H7 (cell line): ENCODE data around the gene PRR22. TPM values are rescaled to one million over a fixed set of nuclear protein-coding genes. Genes with fewer than 3 reads are reported as not detected.
"Not testable (repeated sequence)": the region's sequence is repeated elsewhere in the genome, so short reads cannot be mapped to it uniquely, and the experiment has no call there.

ENCODE experiments used
- DNase-seq: peaks from one replicate; pipeline ENCODE4 v3.0.0; 2012
- H3K27me3 ChIP-seq: 2 replicates; pipeline ENCODE4 v1.6.0; 2011; ENCODE audit warnings: mild to moderate bottlenecking, low read length; ENCODE audit not compliant: control insufficient read depth, insufficient read depth
- H3K36me3 ChIP-seq: replicated peaks from 2 replicates; pipeline ENCODE4 v1.5.1; 2011; ENCODE audit warnings: low read length; ENCODE audit not compliant: control insufficient read depth, insufficient read depth
- H3K4me3 ChIP-seq: 2 replicates; pipeline ENCODE4 v1.5.1; 2011; ENCODE audit warnings: low read depth, mild to moderate bottlenecking, control low read depth, low read length, moderate library complexity; ENCODE audit not compliant: insufficient read depth
- total RNA-seq: library from RNA; depleted of rRNA; stranded (reverse); fragments of >200 nt; shearing (Covaris generic); gene quantifications from 2 replicates; pipeline ENCODE4 v1.2.3, GENCODE V29; 2014

The PRR22 gene
- total RNA-seq, 1 experiment from 2014 or later, result 2.2 TPM

GRCh38 chr19:5772416-5772815, 12.1 kb downstream of the PRR22 start:
- Histone ChIP-seq H3K4me3 (no peak overlapping the region), H3K27me3 (no peaks in the 10 kb centered on the region), H3K36me3 (no peaks in the 10 kb centered on the region)
- peak; percentile 32 for DNase-seq

DNA sequence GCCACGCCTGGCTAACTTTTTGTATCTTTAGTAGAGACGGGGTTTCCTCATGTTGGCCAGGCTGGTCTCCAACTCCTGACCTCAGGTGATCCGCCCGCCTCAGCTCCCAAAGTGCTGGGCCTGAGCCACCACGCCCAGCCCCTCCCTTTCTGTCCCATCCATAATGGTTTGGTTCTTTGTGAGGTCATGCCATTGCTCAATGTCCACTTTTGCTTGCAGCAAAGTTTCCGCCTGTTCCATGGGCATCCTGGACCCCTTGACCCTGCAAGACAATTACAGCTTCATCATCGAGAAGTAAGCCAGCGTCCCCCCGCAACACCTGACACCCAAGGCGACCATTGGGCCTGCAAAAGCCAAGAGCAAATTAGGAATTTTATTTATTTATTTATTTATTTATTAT, 16.6 kb downstream of the PRR22 start:
- H3K36me3 ChIP-seq, result no peaks in the 10 kb centered on the region

DNA sequence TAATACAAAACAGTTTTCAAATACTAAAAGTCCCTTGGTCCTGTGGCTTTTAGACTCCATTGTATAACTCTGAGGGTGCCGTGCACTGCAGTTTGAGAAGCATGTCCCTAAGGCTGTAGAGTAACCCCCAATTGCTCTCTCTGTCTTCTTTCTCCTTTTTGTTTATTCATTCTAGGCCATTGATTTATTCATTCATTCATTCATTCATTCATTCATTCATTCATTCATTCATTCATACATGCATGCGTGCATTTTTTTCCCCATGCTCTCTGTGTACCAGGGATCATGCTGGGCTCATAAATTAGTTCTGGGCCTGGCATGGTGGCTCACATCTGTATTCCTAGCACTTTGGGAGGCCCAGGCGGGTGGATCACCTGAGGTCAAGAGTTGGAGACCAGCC, 19.3 kb downstream of the PRR22 start:
- DNase-seq, result no peak
- Histone ChIP-seq H3K4me3 (no peak overlapping the region), H3K27me3 (no peaks in the 10 kb centered on the region), H3K36me3 (no peaks in the 10 kb centered on the region)

More for the DNA sequence above, 16.6 kb downstream of the PRR22 start:
- H3K4me3 ChIP-seq, result no peak overlapping the region
- DNase-seq, result peak; percentile 18
- no peaks in the 10 kb centered on the region for H3K27me3 ChIP-seq

GRCh38 chr19:5762608-5763217, 21.8 kb downstream of the PRR22 start:
- H3K36me3 ChIP-seq, result no peaks in the 10 kb centered on the region
- H3K27me3 ChIP-seq, result no peaks in the 10 kb centered on the region
- DNase-seq, result no peak
- no peak overlapping the region for H3K4me3 ChIP-seq

- H3K27me3 ChIP-seq, result no peaks in the 10 kb centered on the region
- no peak overlapping the region for H3K4me3 ChIP-seq
- no peaks in the 10 kb centered on the region for H3K36me3 ChIP-seq
- DNase-seq, result no peak
These were observed 30.8 kb downstream of the PRR22 start for GRCh38 chr19:5753743-5754142.

GRCh38 chr19:5751709-5752108, 32.8 kb downstream of the PRR22 start:
- Histone ChIP-seq H3K27me3 (no peaks in the 10 kb centered on the region), H3K4me3 (no peak overlapping the region), H3K36me3 (no peaks in the 10 kb centered on the region)
- no peak for DNase-seq

DNA sequence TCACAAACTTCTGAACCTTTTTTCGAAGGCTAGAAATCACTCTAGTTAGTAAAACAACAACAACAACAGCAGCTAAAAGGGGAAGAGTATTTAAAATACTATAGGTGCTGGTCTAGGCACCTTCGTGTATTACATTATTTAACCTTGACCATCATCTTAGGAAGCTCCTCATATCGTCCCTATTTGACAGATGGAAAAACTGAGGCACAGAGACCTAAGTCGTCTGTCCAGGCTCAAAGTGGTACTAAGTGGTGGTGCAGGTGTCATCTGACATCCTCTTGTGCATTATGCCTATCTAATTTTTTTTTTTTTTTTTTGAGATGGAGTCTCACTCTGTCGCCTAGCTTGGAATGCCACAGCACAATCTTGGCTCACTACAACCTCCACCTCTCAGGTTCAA, 35.0 kb downstream of the PRR22 start:
- Histone ChIP-seq H3K4me3 (no peak overlapping the region), H3K36me3 (no peaks in the 10 kb centered on the region), H3K27me3 (no peaks in the 10 kb centered on the region)
- no peak for DNase-seq

GRCh38 chr19:5748920-5749319, 35.6 kb downstream of the PRR22 start:
- DNase-seq, H3K4me3 ChIP-seq, H3K36me3 ChIP-seq: not testable (repeated sequence)

DNA sequence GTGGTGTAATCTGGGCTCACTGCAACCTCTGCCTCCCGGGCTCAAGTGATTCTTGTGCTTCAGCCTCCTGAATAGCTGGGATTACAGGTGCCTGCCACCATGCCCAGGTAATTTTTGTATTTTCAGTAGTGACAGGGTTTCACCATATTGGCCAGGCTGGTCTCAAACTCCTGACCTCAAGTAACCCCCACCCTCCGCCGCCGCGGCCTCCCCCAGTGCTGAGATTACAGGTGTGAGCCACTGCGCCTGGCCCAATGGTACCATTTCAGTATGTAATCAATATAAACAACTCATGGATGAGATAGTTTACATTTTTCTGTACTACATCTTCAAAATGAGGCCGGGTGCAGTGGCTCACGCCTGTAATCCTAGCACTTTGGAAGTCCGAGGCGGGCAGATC, 39.5 kb downstream of the PRR22 start:
- not testable (repeated sequence) for H3K4me3 ChIP-seq, H3K27me3 ChIP-seq, DNase-seq, H3K36me3 ChIP-seq

More at GRCh38 chr19:5748920-5749319, 35.6 kb downstream of the PRR22 start:
- not testable (repeated sequence) for H3K27me3 ChIP-seq

GRCh38 chr19:5743630-5744029, 40.9 kb downstream of the PRR22 start:
- Histone ChIP-seq H3K4me3 (no peak overlapping the region), H3K36me3 (no peaks in the 10 kb centered on the region), H3K27me3 (no peaks in the 10 kb centered on the region)
- DNase-seq, result no peak

- no peak for DNase-seq
- Histone ChIP-seq H3K36me3 (no peaks in the 10 kb centered on the region), H3K27me3 (no peaks in the 10 kb centered on the region), H3K4me3 (no peak overlapping the region)
These were observed 42.5 kb downstream of the PRR22 start for GRCh38 chr19:5742051-5742450.

DNA sequence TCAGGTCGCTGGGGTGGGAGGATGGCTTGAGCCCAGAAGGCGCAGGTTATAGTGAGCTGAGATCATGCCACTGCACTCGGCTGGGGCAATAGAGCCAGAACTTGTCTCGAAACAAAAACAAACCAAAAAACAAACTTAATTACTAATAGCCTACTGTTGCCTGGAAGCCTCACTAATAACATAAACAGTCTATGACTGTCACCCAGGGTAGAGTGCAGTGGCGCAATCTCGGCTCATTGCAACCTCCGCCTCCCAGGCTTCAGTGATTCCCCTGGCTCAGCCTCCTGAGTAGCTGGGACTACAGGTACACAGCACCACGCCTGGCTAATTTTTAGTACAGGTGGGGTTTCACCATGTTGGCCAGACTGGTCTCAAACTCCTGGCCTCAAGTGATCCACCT, 46.1 kb downstream of the PRR22 start:
- Histone ChIP-seq H3K4me3 (no peak overlapping the region), H3K27me3 (no peaks in the 10 kb centered on the region), H3K36me3 (no peaks in the 10 kb centered on the region)
- DNase-seq, result no peak

DNA sequence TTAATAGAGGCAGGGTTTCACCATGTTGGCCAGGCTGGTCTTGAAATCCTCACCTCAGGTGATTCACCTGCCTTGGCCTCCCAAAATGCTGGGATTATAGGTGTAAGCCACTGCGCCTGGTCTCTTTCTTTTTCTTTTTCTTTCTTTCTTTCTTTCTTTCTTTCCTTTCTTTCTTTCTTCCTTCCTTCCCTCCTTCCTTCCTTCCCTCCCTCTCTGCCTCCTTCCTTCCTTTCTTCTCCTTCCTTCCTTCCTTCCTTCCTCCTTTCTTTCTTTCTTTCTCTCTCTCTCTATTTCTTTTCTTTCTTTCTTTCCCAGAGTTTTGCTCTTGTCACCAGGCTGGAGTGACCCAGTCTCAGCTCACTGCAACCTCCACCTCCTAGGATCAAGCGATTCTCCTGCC, 51.4 kb downstream of the PRR22 start:
- H3K36me3 ChIP-seq, H3K4me3 ChIP-seq, H3K27me3 ChIP-seq, DNase-seq: not testable (repeated sequence)
